GM18517 (cell line): ENCODE measurements around the gene SIGMAR1.
A peak's percentile ranks its signal among the peaks of the same experiment; 100 is the strongest.

Source experiments
- ATAC-seq: cut with Tn5 transposase; IDR thresholded peaks from one replicate; pipeline ENCODE4 v1.9.1; 2021; ENCODE audit warnings: mild to moderate bottlenecking, moderate library complexity; ENCODE audit not compliant: unreplicated experiment

SIGMAR1 gene

DNA sequence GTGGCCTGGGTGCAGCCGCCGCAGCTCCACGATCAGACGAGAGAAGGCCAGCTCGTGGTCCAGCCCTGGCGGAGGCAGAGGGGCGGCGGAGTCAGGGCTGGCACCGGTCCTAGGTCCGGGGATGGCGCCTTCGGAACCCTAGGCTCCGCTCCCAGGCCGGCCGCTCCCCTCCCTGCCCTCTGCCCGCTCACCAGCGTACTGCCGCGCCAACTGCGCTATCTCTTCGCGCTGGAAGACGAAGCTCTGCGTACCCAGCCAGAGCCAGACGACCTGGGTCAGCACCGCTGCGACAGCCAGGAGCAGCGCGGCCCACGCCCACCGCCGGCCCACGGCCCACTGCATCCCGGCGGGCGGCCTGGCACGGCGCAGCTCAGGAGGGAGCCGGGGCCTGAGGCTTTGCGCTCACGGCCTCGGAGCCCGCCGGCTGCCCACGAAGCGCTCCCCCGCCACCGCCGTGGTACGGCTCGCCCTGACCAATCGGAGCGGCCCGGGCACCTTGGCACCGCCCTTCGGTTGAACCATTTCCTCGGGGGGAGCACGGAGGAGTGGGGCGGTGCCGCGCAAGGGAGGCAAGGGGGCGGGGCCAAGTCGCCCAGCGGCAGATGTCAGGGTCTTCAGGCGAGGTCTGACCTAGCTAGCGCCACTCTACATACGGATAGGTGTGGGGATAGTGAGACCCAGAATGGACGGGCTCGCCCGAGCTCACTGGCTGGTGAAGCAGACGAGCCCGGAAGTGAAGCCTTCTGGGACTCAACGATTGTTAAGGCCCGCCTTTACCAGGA lies at the start of gene SIGMAR1:
SIGMAR1 (minus strand) TSS at position 432 of the 782 bp plus-strand sequence; CDS start at position 342, 90 bp downstream.
- ATAC-seq: peak; percentile 80

DNA sequence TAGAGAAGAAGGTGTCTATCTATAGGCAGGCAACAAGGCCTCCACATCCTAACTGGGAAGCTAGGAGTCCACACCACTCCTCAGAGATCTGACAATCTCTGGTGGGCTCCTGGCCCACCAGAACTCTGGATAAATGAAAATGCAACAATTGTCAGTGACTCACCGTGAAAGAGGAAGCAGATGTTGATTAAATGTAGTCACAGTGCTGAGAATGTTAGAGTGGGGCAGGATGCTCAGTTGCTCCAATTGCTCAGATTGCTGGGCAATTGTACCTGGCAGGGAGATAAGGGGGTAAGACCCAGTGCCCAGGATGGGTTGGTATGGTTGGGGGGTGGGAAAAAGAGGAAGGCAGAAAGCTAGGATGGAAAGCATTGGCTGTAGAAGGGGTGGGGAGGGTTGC lies 49.1 kb upstream of the SIGMAR1 start:
- ATAC-seq: no peak

DNA sequence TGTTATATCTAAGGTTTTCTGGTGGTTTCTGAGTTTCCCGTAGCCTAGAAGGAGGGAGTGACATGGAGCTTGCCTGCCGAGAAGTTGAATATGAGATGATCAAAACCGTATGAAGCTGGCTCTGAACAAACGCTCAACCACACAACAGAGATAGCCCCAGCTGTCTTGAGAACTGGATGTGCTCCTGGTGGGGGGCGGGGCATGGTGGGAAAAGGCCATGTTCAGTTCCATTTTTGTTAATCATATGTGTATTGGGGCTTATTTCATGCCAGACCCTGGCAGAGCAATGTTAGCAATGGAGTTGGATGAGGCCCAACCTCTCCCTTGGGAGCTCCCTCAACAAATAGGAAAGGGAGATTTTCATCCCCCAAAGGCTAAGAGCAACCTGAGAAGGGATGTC lies 48.6 kb upstream of the SIGMAR1 start:
- ATAC-seq: no peak

DNA sequence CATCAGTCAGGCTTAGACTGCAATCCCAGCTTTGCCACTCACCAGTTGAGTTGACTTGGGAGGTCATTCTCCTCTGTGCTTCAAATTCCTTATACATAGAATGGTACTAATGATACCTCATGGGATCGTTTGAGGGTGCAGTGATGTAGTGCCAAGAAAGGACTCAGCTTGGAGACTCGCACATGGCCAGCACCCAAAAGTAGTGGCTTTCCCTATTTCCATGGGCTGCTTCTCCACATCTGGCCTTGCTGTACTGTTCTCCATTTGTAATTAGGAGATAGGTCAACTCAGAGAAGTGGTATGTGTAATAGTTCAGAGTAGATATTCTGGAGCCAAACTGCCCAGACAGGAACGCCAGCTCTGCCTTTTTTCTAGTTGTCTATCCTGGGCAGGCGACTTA lies 48.0 kb upstream of the SIGMAR1 start:
- ATAC-seq: no peak

DNA sequence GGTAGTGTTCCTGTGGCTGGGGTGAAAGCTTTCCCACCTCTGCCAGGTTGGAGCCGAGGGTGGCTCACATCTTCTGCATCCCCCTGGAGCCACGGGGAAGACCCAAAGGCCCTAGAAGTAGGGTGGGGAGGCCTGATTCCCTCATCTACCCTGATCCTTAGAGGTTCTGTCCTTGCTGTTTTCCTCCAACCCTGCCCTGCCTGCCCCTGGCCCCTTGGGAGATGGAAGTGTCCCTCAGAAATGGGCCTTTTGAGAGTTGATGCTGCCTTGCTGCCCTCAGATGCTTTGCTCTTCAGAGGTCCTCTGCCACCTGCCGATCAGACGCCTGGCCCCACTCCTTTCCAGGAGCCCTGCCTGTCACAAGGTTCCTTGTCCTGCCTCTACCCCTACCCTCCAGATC lies 47.2 kb upstream of the SIGMAR1 start:
- no peak for ATAC-seq

DNA sequence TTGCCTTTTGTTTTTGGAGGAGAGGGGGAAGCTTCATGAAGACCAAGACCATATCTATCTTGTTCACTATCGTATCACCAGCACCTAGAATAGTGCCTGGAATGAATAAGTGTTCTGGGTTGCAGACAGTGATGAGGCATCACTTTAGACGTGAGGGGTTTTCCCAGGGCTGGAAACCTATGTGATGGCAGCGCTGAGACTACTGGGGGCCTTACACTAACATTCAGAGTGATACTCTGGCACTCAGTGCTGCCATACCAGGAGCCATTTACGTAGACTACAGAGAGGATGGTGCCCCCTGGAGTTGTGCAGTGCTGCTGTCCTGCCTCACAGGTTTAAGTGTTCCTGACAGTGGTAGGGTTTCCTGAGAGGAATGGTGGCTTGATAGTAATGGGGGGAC lies 46.6 kb upstream of the SIGMAR1 start:
- no peak for ATAC-seq

DNA sequence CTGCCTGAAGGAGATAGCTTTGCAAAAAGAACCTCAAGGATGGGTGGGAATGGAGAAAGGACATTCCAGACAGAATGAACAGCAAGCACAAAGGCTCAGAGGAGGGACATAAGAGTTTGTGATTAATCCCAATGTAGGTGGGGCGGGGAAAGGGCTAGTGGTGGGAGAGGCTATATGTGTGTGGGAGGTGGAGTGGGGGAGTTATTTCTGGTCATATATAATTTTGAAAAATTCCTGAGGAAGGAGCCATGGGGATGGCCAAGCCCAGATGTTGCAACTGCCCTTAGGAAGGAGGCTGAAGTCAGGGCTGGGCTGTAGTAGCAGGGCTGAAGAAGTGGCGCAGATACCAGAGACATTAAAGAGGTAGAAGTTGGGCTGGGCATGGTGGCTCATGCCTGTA lies 38.3 kb upstream of the SIGMAR1 start:
- no peak for ATAC-seq

DNA sequence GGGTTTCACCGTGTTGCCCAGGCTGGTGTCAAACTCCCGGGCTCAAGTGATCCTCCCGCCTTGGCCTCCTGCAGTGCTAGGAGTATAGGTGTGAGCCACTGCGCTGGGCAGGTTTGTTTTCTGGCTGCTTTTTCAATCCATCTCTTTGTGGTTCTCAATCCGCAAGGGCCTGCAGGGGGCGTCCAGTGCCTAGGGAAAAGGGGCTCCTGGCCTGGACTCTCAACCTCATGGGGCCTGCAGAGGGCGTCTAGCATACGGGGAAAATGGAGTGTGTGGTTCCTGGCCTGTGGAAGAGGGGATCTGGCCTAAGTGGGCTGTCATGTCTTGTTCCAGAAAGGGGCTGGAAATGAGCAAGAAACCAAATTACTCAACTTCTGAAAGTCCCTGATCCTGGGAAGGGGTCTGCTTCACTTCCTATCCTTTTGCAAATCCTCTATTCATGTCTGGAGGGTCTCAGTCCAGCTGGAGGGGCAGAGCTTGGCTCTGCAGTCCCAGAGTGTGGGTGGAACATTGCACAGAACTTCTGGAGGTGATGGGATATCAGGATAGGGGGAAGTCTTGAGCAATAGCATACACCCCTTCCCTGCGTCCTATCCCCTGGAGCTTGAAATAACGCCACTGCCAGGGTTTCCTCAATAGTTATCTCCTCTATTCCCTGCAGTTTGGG lies 37.6 kb upstream of the SIGMAR1 start:
- ATAC-seq: no peak

DNA sequence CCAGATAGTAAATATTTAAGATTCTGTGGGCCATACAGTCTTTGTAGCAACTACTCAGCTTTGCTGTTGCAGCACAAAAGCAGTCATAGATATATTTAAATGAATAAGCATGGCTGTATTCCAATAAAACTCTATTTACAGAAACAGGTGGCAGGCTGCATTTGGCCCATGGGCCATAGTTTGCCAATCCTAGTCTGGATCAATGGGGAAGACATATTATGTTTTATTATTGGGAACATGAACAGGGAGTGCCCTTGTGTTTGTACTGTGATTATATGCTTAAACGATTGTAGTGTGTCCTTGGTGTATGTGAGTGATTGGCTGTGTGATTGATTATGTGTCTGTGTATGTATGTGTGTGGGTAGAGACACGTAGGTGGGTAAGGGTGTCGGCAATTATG lies 36.9 kb upstream of the SIGMAR1 start:
- no peak for ATAC-seq

DNA sequence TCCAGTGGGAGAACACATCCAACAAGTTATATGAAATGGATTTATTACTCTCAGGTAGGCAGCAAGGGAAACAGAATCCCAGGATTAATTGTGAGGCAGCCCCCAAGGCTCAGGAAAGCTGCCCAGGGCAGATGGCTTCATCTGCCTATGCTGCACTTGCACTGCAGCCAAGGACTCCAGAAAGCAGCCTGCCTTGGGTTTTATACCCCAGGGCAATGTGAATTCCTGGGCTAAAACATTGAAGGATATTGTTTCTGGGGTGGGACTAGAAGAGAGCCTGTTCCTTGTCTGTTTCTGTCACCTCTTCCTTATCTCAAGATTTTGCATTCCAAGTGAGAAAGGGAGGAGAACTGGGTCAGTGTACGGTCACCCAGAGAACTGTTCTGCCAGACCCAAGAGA lies 33.7 kb upstream of the SIGMAR1 start:
- ATAC-seq: no peak

DNA sequence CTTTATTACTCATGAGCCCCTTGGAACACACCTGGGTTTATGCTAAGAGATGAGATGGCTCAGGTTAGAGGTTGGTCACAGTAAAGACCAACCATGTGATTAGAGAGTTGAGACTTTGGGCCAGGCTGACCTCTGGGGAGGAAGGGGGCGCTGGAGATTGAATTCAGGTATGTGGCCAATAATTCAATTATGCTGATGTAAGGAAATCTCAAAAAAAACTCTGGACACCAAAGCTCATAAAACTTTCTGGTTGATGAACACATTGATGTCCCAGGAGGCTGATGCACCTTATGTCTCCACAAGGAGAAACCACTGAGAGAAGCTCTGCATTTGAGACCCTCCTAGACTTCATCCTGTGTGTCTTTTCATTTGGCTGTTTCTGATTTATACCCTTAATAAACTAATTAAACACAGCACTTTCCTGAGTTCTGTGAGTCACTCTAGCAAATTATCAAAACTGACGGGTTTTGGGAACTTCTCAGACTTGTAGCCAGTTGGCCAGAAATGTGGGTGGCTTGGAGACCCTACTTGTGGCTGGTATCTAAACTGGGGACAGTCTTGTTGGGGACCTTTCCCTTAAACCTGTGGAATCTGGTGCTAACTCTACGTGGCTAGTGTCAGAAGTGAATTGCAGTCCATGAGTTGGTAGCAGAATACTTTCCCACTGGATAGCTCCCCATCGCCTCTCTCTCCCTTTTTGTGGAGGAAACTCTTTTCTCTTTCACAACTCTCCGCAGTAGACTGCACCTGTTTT lies 32.4 kb upstream of the SIGMAR1 start:
- no peak for ATAC-seq

DNA sequence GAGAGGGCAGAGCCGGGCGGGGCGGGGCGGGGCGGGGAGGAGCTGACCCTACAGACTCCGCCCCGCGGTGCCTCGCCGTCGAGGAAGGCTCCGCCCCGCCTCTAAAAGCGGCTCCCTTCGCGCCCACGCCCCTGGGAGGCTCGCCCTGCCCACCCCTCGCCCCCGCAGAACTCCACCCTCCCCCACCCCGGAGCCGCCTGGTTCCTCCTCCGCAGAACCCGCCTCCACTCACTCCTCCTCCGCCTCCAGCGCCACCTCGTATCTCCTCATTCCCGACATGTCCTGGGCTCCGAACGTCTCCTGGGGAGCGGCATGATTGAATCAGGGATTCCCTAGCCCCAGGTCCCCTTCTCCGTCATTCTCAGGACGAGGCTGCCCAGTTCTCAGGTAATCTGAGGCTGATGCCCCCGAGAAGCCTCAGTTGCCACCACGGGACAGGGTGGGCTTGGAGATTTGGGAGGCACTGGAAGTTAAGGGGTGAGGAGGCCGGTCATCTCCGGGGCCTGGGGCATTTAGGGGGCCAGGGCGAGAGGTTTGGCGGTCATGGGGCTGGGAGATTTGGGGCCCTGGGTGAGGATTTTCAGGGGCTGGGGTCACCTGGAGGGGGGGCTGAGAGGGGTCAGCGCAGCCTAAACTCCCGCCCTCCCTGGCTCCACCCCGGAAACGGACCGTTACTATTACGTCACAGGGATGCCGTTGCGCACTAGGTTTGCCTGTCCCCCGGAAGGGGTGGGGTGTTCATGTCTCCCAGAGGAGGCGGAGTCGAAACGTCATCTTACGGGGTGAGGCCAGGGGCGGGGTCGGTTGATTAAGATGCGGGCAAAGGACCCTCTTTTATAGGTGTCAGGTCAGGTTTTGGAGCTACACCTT lies 28.0 kb upstream of the SIGMAR1 start:
- peak; percentile 61 for ATAC-seq

DNA sequence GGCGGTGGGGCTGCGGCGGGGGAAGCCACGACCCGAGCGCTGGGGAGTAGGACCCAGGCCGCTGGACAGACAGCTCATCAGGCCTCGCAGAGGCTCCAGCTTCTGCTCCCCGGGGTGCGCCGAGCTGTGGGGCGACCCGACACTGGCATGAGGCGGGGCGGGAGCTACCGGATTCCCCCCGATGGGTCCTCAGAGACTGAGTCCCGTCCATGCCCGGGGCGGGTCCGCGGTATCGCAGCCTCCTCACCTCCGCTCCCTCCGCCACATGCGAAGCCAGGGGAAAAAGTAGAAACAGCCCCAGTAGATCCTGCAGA lies 27.4 kb upstream of the SIGMAR1 start:
- ATAC-seq: no peak

DNA sequence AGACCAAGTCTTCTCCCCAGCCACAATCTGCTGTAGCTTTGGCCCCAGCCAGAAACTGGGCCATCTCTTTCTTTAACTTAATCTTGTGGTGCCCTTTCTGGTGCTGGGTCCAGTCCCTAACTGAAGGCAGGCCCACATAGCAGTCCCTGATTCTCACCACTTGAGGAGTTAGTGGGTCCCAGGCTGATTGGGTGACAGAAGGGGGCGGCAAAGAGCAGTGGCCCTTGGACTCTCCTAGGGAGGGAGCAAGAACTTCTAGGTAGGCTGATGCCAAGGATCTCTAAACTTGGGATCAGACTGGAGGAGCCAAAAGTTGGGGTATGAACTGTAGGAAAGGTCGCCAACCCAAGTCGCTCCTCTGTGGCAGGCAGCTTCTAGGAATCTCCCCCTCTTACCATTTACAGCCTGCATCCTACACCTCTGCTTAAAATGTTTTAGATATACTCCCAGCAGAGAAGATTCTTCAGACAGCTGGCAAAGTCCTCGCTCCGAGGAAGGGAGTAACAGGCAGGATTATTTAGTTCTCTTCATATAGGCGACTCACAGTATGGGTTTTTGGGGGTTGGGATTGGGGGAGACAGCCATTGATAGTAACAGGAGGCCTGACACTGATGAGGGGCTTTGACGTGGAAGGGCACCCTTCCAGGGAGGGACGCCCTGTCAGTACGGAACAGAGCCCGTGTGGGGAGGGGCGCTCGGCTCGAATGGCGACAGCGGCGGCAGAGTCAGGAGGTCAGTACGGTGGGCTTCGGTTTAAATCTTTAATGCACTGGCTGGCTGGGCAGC lies 26.9 kb upstream of the SIGMAR1 start:
- peak; percentile 50 for ATAC-seq

DNA sequence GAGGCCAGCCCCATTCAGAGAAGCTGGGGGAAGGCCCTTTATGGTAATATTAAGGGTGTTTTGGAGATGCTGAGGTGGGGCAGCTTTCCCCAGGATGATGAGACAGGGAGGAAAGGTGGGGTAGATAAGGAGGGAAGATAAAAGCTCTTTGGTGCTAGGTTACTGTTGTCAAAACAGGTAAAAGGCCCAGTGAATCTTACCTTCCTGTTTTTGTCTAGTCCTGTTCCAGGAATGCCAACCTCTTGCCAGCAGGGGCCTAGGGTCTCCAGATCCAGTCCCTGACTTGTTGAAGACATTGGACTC lies 25.7 kb upstream of the SIGMAR1 start:
- no peak for ATAC-seq

DNA sequence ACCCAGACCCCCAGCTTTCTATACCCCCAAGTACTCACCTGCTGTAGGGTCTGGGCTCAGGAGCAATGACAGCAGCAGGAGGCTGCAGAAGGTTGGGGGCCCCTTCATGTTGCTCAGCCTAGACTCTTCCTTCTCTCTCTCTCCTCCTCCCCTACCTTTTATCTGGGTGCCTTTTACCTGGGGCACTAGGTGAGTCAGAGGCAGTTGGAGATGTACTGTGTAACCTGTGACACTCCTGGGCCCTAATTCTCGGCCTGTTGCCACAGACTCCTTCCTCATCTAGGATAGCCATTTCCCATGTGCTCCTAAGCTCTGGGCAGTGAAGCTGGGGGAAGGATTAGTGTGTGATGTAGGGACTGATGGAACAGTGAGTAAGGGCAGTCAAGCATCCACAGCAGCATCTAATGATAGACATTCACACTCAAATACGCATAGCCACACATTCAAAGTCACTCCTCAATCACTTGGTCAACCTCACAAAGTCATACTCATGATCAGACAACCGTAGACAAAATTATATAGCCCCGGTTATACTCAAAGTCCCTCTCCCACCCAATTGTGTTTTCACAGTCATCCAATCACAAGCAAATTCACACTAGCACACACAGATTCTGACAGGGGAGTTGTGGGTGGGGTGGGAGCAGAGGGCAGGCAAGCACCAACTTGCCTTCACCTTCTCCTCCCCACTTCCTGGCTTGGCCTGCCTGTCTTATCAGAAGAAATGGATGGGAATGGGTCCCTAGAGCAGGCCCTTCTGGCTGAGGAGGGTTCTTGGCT lies 25.1 kb upstream of the SIGMAR1 start, which contains the start of gene CCL27:
CCL27 (minus strand) TSS at position 132 of the 777 bp plus-strand sequence; CDS start at position 108, 24 bp downstream.
- no peak for ATAC-seq

DNA sequence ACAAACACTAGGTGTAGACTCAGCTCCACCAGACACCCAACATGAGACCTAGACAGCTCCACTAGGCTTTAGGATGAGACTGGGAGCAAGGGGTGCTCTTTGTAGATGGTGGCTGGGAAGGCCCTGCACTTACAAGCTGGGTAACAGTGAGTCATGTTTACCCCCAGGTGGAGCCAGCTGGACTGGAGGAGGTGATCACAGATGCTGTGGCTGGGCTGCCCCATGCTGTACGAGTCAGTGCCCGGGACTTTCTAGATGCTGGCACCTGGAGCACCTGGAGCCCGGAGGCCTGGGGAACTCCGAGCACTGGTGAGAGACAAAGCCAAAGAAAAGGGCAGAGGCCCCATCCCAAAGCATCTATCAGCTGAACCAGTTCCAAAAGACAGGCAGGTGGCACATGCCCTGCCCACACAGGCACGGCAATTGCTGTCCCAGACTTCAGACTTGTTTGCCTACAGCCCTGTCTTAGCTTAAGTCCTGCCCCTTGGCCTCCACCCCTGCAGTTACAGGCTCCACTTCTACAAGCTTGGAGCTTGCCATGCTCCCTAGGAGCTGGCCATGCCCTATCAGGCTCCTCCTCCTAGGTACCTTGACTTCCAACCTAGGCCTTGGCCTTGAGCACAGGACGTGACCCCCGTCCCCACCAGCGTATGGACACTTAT lies 22.1 kb upstream of the SIGMAR1 start:
- no peak for ATAC-seq

DNA sequence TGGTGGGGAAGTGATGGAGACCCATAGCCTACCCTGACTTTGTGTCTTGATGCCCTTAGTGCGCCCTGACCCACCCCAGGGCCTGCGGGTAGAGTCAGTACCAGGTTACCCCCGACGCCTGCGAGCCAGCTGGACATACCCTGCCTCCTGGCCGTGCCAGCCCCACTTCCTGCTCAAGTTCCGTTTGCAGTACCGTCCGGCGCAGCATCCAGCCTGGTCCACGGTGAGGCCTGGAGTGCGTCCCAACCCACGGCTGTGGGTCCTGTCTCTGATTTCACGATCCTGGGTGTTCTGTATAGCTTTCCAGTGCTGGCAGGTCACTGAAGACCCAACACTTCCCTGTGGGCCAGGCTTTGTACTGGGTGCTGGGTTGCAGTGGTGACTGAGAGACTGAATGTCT lies 20.9 kb upstream of the SIGMAR1 start:
- no peak for ATAC-seq

DNA sequence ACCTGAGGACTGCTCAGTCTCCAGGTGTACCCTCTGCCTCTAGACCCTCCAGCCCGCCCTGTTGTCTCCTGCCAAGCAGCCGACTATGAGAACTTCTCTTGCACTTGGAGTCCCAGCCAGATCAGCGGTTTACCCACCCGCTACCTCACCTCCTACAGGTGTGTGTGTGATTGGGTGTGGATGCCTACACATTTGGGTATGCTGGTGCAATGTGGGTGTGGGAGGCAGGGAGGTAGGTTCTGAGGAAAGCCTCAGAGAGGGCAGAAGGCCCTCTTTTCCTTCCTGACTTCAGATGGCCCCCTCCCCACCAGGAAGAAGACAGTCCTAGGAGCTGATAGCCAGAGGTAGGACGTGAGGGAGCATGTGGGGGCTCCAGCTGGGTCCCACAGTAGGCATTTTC lies 19.4 kb upstream of the SIGMAR1 start:
- no peak for ATAC-seq
